ENCODE measurements around the gene FOXP1. TPM values are rescaled to one million over a fixed set of nuclear protein-coding genes. Genes with fewer than 3 reads are reported as not detected.

FOXP1 gene
- total RNA-seq, 1 experiment from 2014 or later: 58.4 TPM

DNA sequence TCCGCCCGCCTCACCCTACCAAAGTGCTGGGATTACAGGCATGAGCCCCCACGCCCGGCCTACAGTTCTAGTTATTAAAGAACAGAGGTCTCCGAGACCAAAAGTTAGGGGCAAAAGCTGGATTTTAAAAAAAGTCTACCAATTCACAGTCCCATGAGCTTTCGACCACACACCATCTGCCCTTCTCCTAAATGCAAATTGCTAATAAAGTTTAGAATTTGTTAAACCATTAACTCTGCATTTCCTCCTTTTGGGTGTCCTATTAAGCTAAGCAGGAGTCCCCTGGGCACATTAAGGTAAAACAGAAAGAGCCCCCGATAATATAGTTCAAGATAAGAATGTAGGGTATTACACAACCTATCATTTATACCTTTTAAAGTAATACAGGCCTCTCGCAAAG is 322.7 kb downstream of the FOXP1 start:
- Histone ChIP-seq H3K27me3 (replicated peaks; ENCODE audit: insufficient read depth, low read depth, low read length, poor library complexity) (no peaks in the 10 kb centered on the region), H3K36me3 (ENCODE audit: insufficient read depth, low read length, poor library complexity, severe bottlenecking) (no peaks in the 10 kb centered on the region), H3K4me1 (ENCODE audit: insufficient read depth, low read length, poor library complexity, severe bottlenecking) (no peaks in the 10 kb centered on the region), H3K9me3 (ENCODE audit: low read depth, low read length, poor library complexity, severe bottlenecking) (no peaks in the 10 kb centered on the region), H3K27ac (ENCODE audit: low read depth, low read length, poor library complexity, severe bottlenecking) (no peak overlapping the region), H3K4me3 (ENCODE audit: low read depth, low read length, poor library complexity, severe bottlenecking) (no peak overlapping the region)
- CTCF ChIA-PET: no interaction called here
- no TSS peak for BruUV-seq (replicated peaks)
- POLR2A ChIA-PET (ENCODE audit: low non-redundant PET): no interaction called here
- intact Hi-C loops (cut with micrococcal nuclease; ENCODE audit: unreplicated experiment): no loop called here
- TF ChIP-seq EZH2 (IDR thresholded peaks at IDR 0.05; ENCODE audit: borderline replicate concordance, low read depth, low read length, poor library complexity, severe bottlenecking) (no peak), CTCF (conservative IDR thresholded peaks at IDR 0.05; ENCODE audit: low read depth, low read length) (no peak)
- DNase-seq (ENCODE audit: low spot score): no peak

DNA sequence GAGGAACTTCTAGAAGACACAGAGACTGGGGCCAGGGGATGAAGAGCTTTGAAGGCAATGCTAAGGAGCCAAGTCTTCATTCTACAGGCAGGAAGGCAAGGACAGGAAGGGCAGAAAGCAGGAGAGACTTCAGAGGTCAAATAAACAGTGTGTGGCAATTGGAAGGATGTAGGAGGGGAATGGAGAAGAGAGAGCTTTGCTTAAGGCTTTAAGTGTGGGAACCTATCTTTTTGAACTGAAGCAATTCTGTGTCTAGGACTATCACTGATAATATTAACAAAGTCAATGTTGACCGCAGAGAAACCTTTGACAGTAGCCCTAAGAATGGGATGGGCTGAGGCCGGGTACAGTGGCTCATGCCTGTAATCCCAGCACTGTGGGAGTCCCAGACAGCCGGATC is 325.0 kb downstream of the FOXP1 start:
- no peak for TF ChIP-seq CTCF (conservative IDR thresholded peaks at IDR 0.05; ENCODE audit: low read depth, low read length)
- H3K9me3 ChIP-seq (ENCODE audit: low read depth, low read length, poor library complexity, severe bottlenecking): no peaks in the 10 kb centered on the region
- H3K27me3 ChIP-seq (replicated peaks; ENCODE audit: insufficient read depth, low read depth, low read length, poor library complexity): no peaks in the 10 kb centered on the region
- DNase-seq (ENCODE audit: low spot score): no peak
- ChIA-PET POLR2A (ENCODE audit: low non-redundant PET) (no interaction called here), CTCF (no interaction called here)
- BruUV-seq (replicated peaks): no TSS peak
- H3K4me1 ChIP-seq (ENCODE audit: insufficient read depth, low read length, poor library complexity, severe bottlenecking): no peaks in the 10 kb centered on the region
- H3K36me3 ChIP-seq (ENCODE audit: insufficient read depth, low read length, poor library complexity, severe bottlenecking): no peaks in the 10 kb centered on the region
- H3K27ac ChIP-seq (ENCODE audit: low read depth, low read length, poor library complexity, severe bottlenecking): no peak overlapping the region
- intact Hi-C loops (cut with micrococcal nuclease; ENCODE audit: unreplicated experiment): no loop called here
- H3K4me3 ChIP-seq (ENCODE audit: low read depth, low read length, poor library complexity, severe bottlenecking): no peak overlapping the region

- peak; percentile 19 for DNase-seq (ENCODE audit: low spot score)
- no peak overlapping the region for H3K27ac ChIP-seq (ENCODE audit: low read depth, low read length, poor library complexity, severe bottlenecking)
- no peaks in the 10 kb centered on the region for H3K27me3 ChIP-seq (replicated peaks; ENCODE audit: insufficient read depth, low read depth, low read length, poor library complexity)
- H3K36me3 ChIP-seq (ENCODE audit: insufficient read depth, low read length, poor library complexity, severe bottlenecking): no peaks in the 10 kb centered on the region
- no TSS peak for BruUV-seq (replicated peaks)
- TF ChIP-seq EZH2 (IDR thresholded peaks at IDR 0.05; ENCODE audit: borderline replicate concordance, low read depth, low read length, poor library complexity, severe bottlenecking): no peak
- TF ChIP-seq CTCF (conservative IDR thresholded peaks at IDR 0.05; ENCODE audit: low read depth, low read length): no peak
- POLR2A ChIA-PET (ENCODE audit: low non-redundant PET): no interaction called here
- H3K9me3 ChIP-seq (ENCODE audit: low read depth, low read length, poor library complexity, severe bottlenecking): no peaks in the 10 kb centered on the region
- intact Hi-C loops (cut with micrococcal nuclease; ENCODE audit: unreplicated experiment): no loop called here
- CTCF ChIA-PET: no interaction called here
- no peak overlapping the region for H3K4me3 ChIP-seq (ENCODE audit: low read depth, low read length, poor library complexity, severe bottlenecking)
- no peaks in the 10 kb centered on the region for H3K4me1 ChIP-seq (ENCODE audit: insufficient read depth, low read length, poor library complexity, severe bottlenecking)
Observed at GRCh38 chr3:71258116-71258515, 325.4 kb downstream of the FOXP1 start.
